ENCODE measurements around the gene TTLL11. TPM values are rescaled to one million over a fixed set of nuclear protein-coding genes. Genes with fewer than 3 reads are reported as not detected.

TTLL11 gene
- total RNA-seq, 1 donor, result 6.2 TPM

- H2AFZ ChIP-seq (ENCODE audit: low read length), result no peak overlapping the region
- H3K27ac ChIP-seq (ENCODE audit: low read depth, low read length), result no peak overlapping the region
- no peaks in the 10 kb centered on the region for H3K36me3 ChIP-seq (ENCODE audit: insufficient read depth, low read length)
- peaks cover 6% of the 10 kb centered on the region for H3K79me2 ChIP-seq (ENCODE audit: insufficient read depth, low read length)
- no peak overlapping the region for H3K4me2 ChIP-seq (ENCODE audit: insufficient read depth, low read length)
- peaks cover 21% of the 10 kb centered on the region for H3K4me1 ChIP-seq (ENCODE audit: insufficient read depth, low read length)
- no peaks in the 10 kb centered on the region for H3K9me3 ChIP-seq (ENCODE audit: low read depth, low read length)
- H4K20me1 ChIP-seq (ENCODE audit: insufficient read depth, low read length), result peaks cover 17% of the 10 kb centered on the region
- H3K4me3 ChIP-seq (ENCODE audit: insufficient read depth, low read length), result no peak overlapping the region
- no peak for DNase-seq (ENCODE audit: insufficient read length, low spot score, missing footprints)
- TF ChIP-seq, protein P1, sequence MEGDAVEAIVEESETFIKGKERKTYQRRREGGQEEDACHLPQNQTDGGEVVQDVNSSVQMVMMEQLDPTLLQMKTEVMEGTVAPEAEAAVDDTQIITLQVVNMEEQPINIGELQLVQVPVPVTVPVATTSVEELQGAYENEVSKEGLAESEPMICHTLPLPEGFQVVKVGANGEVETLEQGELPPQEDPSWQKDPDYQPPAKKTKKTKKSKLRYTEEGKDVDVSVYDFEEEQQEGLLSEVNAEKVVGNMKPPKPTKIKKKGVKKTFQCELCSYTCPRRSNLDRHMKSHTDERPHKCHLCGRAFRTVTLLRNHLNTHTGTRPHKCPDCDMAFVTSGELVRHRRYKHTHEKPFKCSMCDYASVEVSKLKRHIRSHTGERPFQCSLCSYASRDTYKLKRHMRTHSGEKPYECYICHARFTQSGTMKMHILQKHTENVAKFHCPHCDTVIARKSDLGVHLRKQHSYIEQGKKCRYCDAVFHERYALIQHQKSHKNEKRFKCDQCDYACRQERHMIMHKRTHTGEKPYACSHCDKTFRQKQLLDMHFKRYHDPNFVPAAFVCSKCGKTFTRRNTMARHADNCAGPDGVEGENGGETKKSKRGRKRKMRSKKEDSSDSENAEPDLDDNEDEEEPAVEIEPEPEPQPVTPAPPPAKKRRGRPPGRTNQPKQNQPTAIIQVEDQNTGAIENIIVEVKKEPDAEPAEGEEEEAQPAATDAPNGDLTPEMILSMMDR (IDR thresholded peaks at IDR 0.05; ENCODE audit: extremely low read depth, low read depth, low read length), result no peak
- no peaks in the 10 kb centered on the region for H3K27me3 ChIP-seq (ENCODE audit: insufficient read depth, low read length)
These were observed 39.3 kb downstream of the TTLL11 start for GRCh38 chr9:122053567-122054350.

DNA sequence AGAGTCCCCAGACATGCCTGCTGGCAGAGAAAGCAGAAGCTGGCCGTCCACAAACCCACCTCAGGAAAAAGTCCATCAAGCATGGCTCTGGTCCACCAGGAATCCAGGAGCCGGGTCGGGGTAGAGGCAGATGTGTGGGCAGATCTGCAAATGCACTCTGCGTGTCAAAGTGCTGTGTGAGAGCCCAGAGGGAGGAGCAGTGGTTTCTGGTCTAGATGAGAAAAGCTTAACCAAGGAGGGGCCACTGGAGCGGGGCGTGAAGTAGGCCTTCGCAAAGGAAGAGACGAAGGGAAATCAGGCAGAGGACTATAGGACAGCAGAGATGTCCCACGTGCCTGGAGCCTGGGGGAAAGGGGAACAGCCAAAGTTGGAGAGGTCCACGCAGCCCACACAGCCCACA lies 40.0 kb downstream of the TTLL11 start:
- Histone ChIP-seq H3K79me2 (ENCODE audit: insufficient read depth, low read length) (peaks cover 6% of the 10 kb centered on the region), H3K4me3 (ENCODE audit: insufficient read depth, low read length) (no peak overlapping the region), H2AFZ (ENCODE audit: low read length) (no peak overlapping the region), H3K36me3 (ENCODE audit: insufficient read depth, low read length) (no peaks in the 10 kb centered on the region), H3K4me1 (ENCODE audit: insufficient read depth, low read length) (peaks cover 21% of the 10 kb centered on the region), H3K9me3 (ENCODE audit: low read depth, low read length) (no peaks in the 10 kb centered on the region), H3K4me2 (ENCODE audit: insufficient read depth, low read length) (no peak overlapping the region), H3K27me3 (ENCODE audit: insufficient read depth, low read length) (no peaks in the 10 kb centered on the region), H4K20me1 (ENCODE audit: insufficient read depth, low read length) (peaks cover 16% of the 10 kb centered on the region), H3K27ac (ENCODE audit: low read depth, low read length) (no peak overlapping the region)
- TF ChIP-seq, protein P1 (IDR thresholded peaks at IDR 0.05; ENCODE audit: extremely low read depth, low read depth, low read length), result no peak
- DNase-seq (ENCODE audit: insufficient read length, low spot score, missing footprints), result no peak

DNA sequence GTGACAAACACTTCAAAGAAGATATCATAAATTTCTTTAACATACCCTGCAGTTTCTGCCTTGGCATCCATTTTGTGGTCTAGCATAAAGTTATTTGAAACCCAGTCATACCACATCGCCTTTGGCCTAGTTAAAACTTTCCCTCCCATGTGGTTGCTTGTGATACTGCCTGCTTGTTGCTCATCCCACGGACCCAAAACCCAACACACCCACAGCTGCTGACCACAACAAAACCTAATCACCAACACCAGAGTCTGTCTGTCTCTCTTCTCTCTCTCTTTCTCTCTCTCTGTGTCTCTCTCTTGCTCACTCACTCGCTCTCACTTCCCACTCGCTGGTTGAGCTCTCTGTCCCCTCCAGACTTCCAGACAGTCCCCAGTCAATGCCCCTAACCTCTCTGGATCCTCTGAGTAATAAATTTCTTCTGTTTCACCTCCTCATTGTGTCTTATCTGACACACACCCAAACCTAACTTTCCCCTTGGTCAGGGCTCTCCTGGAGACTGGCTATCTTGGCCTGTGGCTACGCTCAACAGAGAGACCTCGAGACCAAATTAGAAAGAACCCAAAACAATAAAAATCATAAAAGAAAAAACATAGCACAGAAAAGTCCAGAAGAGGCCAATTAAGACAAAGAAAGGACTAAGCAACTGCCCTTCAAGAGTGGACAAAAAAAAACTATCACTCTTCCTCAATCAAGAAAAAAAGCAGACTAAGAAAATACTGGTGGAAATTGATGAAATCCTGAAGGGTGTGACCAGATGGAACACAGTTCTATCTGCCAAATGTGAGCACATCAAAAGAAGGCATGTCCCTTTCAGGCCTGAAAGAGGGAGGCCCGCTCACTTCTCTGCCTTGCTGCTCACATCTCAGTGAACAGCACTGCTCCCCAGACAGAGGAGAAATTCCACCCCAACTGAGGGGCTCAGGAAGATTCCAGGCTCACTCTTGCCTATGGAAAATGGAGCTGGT lies 41.5 kb downstream of the TTLL11 start:
- peak overlapping the region; percentile 51 for H3K27ac ChIP-seq (ENCODE audit: low read depth, low read length)
- peaks cover 21% of the 10 kb centered on the region for H3K4me1 ChIP-seq (ENCODE audit: insufficient read depth, low read length)
- no peaks in the 10 kb centered on the region for H3K9me3 ChIP-seq (ENCODE audit: low read depth, low read length)
- peaks cover 15% of the 10 kb centered on the region for H4K20me1 ChIP-seq (ENCODE audit: insufficient read depth, low read length)
- peak; percentile 77 for DNase-seq (ENCODE audit: insufficient read length, low spot score, missing footprints)
- H3K79me2 ChIP-seq (ENCODE audit: insufficient read depth, low read length), result peaks cover 6% of the 10 kb centered on the region
- H3K4me2 ChIP-seq (ENCODE audit: insufficient read depth, low read length), result peak overlapping the region; percentile 64
- no peak overlapping the region for H3K4me3 ChIP-seq (ENCODE audit: insufficient read depth, low read length)
- no peaks in the 10 kb centered on the region for H3K27me3 ChIP-seq (ENCODE audit: insufficient read depth, low read length)
- no peaks in the 10 kb centered on the region for H3K36me3 ChIP-seq (ENCODE audit: insufficient read depth, low read length)
- peak overlapping the region; percentile 52 for H2AFZ ChIP-seq (ENCODE audit: low read length)
- TF ChIP-seq, protein P1 (IDR thresholded peaks at IDR 0.05; ENCODE audit: extremely low read depth, low read depth, low read length), result no peak

DNA sequence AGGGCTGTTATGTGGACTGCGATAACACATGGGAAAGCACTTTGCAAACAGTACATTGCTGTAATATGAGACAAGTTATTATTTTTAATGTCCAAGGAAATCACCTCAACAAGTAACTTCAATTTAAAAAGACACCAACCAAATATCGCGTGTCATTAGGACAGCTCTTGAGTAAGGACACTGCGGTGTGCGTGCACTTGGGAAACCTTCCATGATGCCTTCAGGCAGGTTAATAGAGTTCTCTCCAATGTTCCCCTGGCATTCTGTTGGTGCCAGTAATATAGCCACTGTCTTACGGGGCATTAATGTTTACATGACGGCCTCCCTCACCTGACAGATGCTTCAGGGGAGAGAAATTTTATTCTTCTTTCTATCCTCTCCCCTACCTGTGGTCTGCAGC lies 42.9 kb downstream of the TTLL11 start:
- Histone ChIP-seq H3K4me2 (ENCODE audit: insufficient read depth, low read length) (no peak overlapping the region), H3K9me3 (ENCODE audit: low read depth, low read length) (no peaks in the 10 kb centered on the region), H3K79me2 (ENCODE audit: insufficient read depth, low read length) (peaks cover 6% of the 10 kb centered on the region), H2AFZ (ENCODE audit: low read length) (no peak overlapping the region), H4K20me1 (ENCODE audit: insufficient read depth, low read length) (peaks cover 6% of the 10 kb centered on the region), H3K36me3 (ENCODE audit: insufficient read depth, low read length) (no peaks in the 10 kb centered on the region), H3K4me1 (ENCODE audit: insufficient read depth, low read length) (peaks cover 21% of the 10 kb centered on the region), H3K4me3 (ENCODE audit: insufficient read depth, low read length) (no peak overlapping the region), H3K27me3 (ENCODE audit: insufficient read depth, low read length) (no peaks in the 10 kb centered on the region), H3K27ac (ENCODE audit: low read depth, low read length) (no peak overlapping the region)
- TF ChIP-seq, protein P1 (IDR thresholded peaks at IDR 0.05; ENCODE audit: extremely low read depth, low read depth, low read length), result no peak
- DNase-seq (ENCODE audit: insufficient read length, low spot score, missing footprints), result no peak
